HG03060 (cell line): ENCODE measurements around the gene PRR22.
A peak's percentile ranks its signal among the peaks of the same experiment; 100 is the strongest.

Source experiments
- ATAC-seq: cut with Tn5 transposase; IDR thresholded peaks from one replicate; pipeline ENCODE4 v1.9.1; 2021; ENCODE audit warnings: low read depth, moderate number of reproducible peaks; ENCODE audit not compliant: unreplicated experiment

The PRR22 gene

GRCh38 chr19:5814852-5815246 is 30.3 kb upstream of the PRR22 start:
- no peak for ATAC-seq

GRCh38 chr19:5814123-5814851 is 29.7 kb upstream of the PRR22 start:
- ATAC-seq, result no peak

GRCh38 chr19:5811117-5811516 is 26.6 kb upstream of the PRR22 start:
- ATAC-seq, result no peak

- no peak for ATAC-seq
Measured at GRCh38 chr19:5809469-5809868, 24.9 kb upstream of the PRR22 start.

GRCh38 chr19:5809053-5809452 is 24.5 kb upstream of the PRR22 start:
- ATAC-seq, result no peak

GRCh38 chr19:5808120-5808816 is 23.7 kb upstream of the PRR22 start:
- ATAC-seq, result no peak

GRCh38 chr19:5806905-5807304 is 22.4 kb upstream of the PRR22 start:
- ATAC-seq, result no peak

GRCh38 chr19:5806133-5806489 is 21.6 kb upstream of the PRR22 start:
- ATAC-seq, result no peak

GRCh38 chr19:5805462-5806132 is 21.1 kb upstream of the PRR22 start:
- no peak for ATAC-seq

GRCh38 chr19:5804516-5805461 is 20.2 kb upstream of the PRR22 start, which contains the start of gene NRTN:
Gene NRTN (plus strand): TSS chr19:5805067. CDS start chr19:5824166, 19,099 bp downstream.
- no peak for ATAC-seq

GRCh38 chr19:5803752-5804515 is 19.4 kb upstream of the PRR22 start:
- peak; percentile 60 for ATAC-seq

GRCh38 chr19:5803441-5803751 is 18.9 kb upstream of the PRR22 start:
- no peak for ATAC-seq

GRCh38 chr19:5801796-5802619 is 17.5 kb upstream of the PRR22 start:
- ATAC-seq, result no peak

- no peak for ATAC-seq
Measured at GRCh38 chr19:5800361-5801270, 16.1 kb upstream of the PRR22 start.

- ATAC-seq, result no peak
Measured at GRCh38 chr19:5799247-5800241, 15.0 kb upstream of the PRR22 start.

- ATAC-seq, result no peak
Measured at GRCh38 chr19:5798244-5798643, 13.7 kb upstream of the PRR22 start.

- ATAC-seq, result no peak
Measured at GRCh38 chr19:5795382-5795919, 10.9 kb upstream of the PRR22 start.
